Measurements from ENCODE around the gene DAD1.

DAD1 gene

GRCh38 chr14:22515929-22516328, 73.1 kb downstream of the DAD1 start:
- DNase-seq (ENCODE audit: low read depth): no peak
